ENCODE measurements around the gene CXCR6.

CXCR6 gene

GRCh38 chr3:45968149-45968548, 24.9 kb downstream of the CXCR6 start:
- DNase-seq (ENCODE audit: low read depth in 2 of 2), result no peak

GRCh38 chr3:45968706-45969105, 25.4 kb downstream of the CXCR6 start:
- no peak for DNase-seq (ENCODE audit: low read depth in 2 of 2)

DNA sequence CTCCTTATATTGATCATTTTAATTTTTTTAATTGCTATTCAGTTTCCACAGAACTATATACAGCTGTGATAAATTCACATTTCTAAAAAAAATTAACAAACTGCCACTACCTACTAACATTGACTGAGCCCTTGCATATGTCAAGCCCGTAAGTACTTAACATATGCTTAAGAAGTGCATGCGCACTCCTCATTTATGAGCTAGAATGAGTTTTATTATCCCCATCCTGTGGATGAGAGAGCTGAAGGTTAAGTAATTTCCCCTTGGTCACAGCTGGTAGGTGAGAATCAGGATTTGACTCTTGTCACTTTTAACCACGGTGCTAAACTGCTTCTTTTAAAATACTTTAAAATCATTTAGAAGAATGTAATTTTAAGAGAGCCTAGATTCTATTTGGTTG, 25.9 kb downstream of the CXCR6 start:
- no peak for DNase-seq (ENCODE audit: low read depth in 2 of 2)

DNA sequence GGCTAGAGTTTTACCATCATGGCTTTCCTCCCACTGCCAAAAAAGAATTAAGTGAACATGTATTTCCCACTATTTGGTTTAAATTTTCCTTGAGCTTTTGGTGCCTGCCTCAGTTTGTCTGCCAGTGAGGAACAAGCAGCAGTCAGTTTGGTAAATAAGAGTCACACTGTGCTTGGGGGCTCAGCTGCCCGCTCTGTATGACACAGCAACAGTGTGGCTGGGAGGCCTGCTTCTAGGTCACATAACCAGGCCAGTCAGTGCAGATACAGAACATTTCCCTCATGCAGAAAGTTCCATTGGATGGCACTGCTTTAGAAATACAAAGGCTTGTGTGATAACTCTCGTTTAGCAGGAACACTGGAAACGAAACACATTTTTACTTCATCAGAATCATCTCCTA, 26.7 kb downstream of the CXCR6 start:
- DNase-seq (ENCODE audit: low read depth in 2 of 2), result no peak

DNA sequence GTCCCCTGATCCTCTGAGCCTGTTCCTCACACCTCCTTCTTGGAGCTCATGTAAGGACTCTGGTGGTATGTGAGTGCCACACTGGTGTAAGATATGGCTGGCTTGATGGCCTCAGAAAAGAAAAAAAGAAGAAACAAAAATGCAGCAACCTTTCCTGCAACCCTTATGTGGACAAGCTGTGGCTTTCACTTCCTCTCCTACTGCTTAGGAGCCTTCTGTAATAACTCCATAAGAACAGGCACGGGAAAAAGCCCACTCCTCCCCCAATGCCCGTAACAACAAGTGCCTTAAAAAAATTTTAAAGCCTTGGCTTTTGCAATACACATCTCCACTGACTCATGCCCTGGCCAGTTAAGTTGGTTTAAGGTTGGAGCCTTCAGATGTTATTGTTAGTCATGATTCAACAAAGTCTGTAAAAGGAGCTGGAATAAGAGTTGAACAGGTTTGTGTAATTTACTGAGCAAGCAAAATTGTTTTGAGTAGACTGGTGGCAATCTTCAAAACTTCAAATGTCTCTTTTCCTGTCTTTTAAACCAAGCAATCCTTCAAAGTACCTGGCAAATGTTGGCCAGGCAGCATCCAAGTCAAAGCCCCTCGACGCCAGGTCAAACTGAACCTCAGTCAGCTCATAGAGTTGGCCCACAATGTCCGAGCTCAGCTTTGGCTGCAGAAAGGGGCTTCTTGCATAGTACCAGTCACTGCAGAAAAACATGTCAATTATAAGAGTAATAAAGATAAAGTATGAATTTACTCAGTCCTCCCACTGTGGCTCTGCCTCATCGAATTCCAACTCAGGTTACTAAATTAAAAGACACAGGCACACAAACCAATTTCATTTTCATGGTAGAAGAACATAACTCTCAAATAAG, 29.5 kb downstream of the CXCR6 start:
- no peak for DNase-seq (ENCODE audit: low read depth in 2 of 2)

GRCh38 chr3:45974686-45975085, 31.4 kb downstream of the CXCR6 start:
- no peak for DNase-seq (ENCODE audit: low read depth in 2 of 2)

DNA sequence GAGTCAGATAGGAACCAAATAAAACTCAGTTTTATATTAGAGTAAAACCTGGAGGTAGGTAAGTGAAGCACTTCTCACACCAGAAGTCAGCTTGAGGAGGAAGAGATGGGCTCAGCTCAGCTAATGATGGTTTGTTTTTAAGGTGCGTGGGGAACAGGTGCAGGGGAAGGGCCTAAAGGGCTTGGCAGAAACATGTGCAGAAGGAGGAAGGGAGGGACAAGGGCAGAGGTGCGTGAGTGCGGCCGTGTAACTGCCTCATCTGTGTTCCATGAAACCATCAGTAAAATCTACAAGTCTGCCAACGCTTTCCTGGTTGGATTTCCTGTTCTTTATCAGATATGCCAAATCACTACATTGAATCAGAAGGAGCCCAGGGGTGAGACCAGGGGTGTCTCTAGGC, 32.4 kb downstream of the CXCR6 start:
- no peak for DNase-seq (ENCODE audit: low read depth in 2 of 2)

DNA sequence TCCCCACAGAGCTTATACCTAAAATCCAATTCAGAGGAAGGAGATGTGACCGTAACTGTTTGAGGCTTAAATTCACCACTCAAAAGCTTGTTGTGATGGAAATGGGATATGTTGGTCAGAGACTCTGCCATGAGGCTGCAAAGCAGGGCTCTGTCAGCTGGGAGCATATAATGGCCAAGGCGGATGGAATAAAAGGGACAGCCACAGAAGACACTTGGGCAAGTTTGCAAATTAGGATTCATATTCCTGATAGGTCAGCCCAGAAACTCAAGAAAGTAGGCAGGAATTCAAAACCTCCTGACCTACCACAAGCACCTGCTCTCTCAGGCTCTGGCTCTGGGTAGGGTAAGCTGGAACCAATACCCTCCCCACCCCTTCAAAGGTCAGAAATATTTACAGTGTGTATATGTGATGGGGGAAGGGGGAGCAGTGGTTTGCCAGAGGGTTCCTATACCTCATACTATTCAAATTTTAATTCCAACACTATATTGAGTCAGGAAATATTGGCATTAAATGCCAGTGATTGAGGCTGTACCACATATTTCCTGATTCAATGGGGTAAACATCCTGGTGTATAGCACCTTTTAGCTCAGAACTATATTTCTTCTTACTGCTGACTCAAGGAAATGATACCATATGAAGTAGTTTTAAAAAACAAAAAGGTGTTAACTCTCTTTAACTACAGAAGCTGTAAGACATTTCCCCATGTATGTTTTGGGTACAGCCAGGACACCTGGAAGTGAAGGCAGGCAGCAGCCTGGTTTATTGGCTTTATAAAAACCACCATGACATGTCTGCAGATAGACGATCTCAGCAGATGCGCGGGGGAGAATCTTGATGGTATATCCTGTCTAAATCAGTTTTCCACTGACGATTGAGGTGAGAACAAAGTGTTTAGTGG, 33.2 kb downstream of the CXCR6 start:
- no peak for DNase-seq (ENCODE audit: low read depth in 2 of 2)

- no peak for DNase-seq (ENCODE audit: low read depth in 2 of 2)
Measured at GRCh38 chr3:45978006-45978761, 34.9 kb downstream of the CXCR6 start.

GRCh38 chr3:45979378-45979777, 36.1 kb downstream of the CXCR6 start:
- no peak for DNase-seq (ENCODE audit: low read depth in 2 of 2)

GRCh38 chr3:45980229-45980813, 37.1 kb downstream of the CXCR6 start:
- DNase-seq (ENCODE audit: low read depth in 2 of 2), result no peak

- DNase-seq (ENCODE audit: low read depth in 2 of 2), result no peak
Measured at GRCh38 chr3:45980819-45981218, 37.6 kb downstream of the CXCR6 start.

- DNase-seq (ENCODE audit: low read depth in 2 of 2), result no peak
Measured at GRCh38 chr3:45981346-45982074, 38.2 kb downstream of the CXCR6 start.

- no peak for DNase-seq (ENCODE audit: low read depth in 2 of 2)
Measured at GRCh38 chr3:45983770-45984169, 40.5 kb downstream of the CXCR6 start.

GRCh38 chr3:45984331-45985312, 41.4 kb downstream of the CXCR6 start:
- no peak for DNase-seq (ENCODE audit: low read depth in 2 of 2)

GRCh38 chr3:45985532-45986302, 42.5 kb downstream of the CXCR6 start:
- no peak for DNase-seq (ENCODE audit: low read depth in 2 of 2)

DNA sequence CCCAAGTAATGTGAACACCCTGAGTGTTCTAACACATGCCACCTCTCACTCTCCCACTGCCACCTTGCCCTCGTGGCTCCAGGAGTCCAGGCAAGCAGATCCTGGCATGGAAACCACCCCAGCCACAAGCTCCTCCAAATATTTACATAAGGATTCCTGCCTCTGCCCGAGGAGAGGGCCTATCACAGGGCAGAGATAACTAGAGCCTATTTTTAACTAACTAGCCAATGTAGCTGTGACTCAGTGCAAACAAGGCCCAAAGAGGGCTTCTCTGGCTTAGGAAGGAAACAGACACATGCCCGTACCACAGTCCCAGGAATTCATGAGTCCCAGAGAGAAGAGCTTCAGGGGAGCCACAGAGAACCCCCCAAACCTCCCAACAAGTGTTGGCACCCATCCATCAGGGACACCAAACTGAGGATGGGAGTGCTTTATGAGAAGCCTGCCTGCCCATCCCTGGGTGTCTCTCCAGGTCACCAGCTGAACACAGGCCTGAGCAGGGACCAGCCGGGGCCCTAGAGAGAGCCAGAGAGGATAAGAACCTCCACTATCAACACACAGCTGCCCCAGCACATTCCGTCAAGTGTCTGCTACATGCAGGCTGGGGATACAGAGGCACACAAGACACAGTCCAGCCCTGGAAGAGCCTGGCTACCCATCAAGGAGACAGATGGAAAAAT, 43.2 kb downstream of the CXCR6 start:
- no peak for DNase-seq (ENCODE audit: low read depth in 2 of 2)
